Fibroblast of pulmonary artery (primary cell): ENCODE measurements around the gene ARHGAP15.

Experiments used
- DNase-seq: peaks from one replicate; pipeline ENCODE4 v3.0.0-alpha.2; 2010; ENCODE audit warnings: low read depth
- H3K4me3 ChIP-seq: replicated peaks from 2 replicates; pipeline ENCODE4 v1.5.1; 2011; ENCODE audit warnings: low read depth, mild to moderate bottlenecking, control low read depth, low read length, moderate library complexity
- CTCF ChIP-seq: IDR thresholded peaks from 2 replicates; pipeline ENCODE4 v1.5.1; 2011; ENCODE audit warnings: mild to moderate bottlenecking, control low read depth, low read length, inconsistent platforms; ENCODE audit errors: missing control alignments

The ARHGAP15 gene

GRCh38 chr2:143460382-143460781, 331.2 kb downstream of the ARHGAP15 start:
- DNase-seq: no peak
- TF ChIP-seq CTCF: no peak
- no peak overlapping the region for H3K4me3 ChIP-seq

GRCh38 chr2:143463719-143464118, 334.5 kb downstream of the ARHGAP15 start:
- no peak for TF ChIP-seq CTCF
- no peak overlapping the region for H3K4me3 ChIP-seq
- DNase-seq: no peak

- no peak overlapping the region for H3K4me3 ChIP-seq
- no peak for DNase-seq
- no peak for TF ChIP-seq CTCF
These were observed 337.2 kb downstream of the ARHGAP15 start for GRCh38 chr2:143466391-143466790.

- DNase-seq: no peak
- H3K4me3 ChIP-seq: no peak overlapping the region
- no peak for TF ChIP-seq CTCF
These were observed 337.8 kb downstream of the ARHGAP15 start for GRCh38 chr2:143467011-143467410.

DNA sequence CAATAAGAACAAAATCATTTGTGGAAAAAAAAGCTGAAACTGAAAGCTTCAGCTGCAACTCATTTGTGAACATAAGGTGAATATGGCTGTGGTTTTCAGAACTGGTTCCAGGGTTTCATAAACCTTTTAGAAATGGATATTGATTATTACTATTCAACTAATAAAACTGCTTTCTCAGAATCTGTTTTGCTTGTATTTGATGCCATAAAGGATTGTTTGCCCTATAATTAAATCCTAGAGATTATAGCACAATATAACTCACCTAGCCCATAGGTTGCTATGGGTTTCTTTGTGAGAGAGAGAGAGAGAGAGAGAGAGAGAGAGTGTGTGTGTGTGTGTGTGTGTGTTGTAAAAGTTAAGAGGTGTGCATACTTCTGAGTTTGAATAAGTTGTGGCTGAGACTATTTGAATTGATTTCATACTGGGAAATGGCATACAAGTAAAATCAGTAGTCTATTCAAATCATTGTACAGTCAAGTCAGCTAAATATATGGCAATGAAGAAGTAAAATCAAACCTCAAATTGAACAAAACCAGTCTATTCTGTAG, 339.2 kb downstream of the ARHGAP15 start:
- DNase-seq: no peak
- TF ChIP-seq CTCF: no peak
- no peak overlapping the region for H3K4me3 ChIP-seq

GRCh38 chr2:143469323-143469722, 340.1 kb downstream of the ARHGAP15 start:
- DNase-seq: no peak
- no peak for TF ChIP-seq CTCF
- H3K4me3 ChIP-seq: no peak overlapping the region

DNA sequence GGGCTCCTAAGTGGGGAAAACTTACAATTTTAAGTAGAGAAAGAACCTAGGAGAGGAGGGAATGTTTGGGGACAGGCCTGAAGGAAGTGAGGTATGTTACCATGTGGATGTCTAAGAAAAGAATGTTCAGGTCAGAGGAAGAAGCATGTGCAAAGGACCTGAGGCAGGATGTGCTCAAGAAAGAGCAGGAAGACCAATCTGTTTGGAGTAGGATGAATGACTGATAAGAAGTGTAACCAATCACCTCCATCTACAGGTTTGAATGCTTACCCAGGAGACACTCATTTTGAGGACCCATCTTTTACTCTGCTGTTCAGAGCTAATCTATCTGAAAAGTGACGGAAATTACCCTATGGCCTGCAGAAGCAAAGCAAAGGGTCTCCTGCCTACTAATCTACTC, 342.3 kb downstream of the ARHGAP15 start:
- DNase-seq: no peak
- H3K4me3 ChIP-seq: no peak overlapping the region
- TF ChIP-seq CTCF: no peak
